ENCODE data around the gene RNF152.

RNF152 gene

DNA sequence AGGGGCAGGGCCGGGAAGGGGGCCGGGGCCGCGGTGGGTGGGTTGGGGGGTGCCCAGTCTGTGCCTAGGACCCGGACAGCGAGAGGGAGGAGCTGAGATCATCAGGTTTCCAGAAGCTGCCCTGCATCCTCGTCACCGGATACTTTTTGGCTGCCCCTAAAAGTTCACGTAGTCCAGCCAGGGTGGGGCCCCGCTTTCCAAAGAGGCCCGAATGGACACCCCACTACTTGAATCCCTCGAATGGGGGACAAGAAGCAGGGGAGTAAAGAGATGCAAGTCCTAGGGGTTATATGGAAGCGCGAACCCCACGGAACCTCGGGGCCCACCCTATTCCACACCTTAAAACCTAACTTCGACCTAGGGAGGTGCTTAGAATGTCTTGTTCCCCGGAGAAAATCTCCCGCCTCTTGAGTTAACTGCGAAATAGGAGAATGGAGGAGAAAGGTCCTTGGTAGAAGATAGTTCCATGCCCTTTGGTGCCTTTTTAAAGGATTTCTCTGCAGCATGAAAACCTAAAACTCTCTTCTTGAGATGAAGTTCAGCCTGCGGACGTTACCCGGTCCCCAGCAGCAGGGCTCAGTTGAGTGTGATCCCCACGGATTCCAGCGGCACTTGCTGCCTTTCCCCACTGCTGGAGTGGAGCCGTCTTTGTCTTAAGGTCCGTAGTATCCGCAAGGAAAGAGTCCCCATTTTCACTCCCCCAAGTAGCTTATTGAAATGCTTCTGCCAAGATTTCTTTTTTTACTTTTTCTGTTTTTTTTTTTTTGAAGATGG lies 2.1 kb upstream of the RNF152 start:
- DNase-seq (ENCODE audit: low spot score): no peak

DNA sequence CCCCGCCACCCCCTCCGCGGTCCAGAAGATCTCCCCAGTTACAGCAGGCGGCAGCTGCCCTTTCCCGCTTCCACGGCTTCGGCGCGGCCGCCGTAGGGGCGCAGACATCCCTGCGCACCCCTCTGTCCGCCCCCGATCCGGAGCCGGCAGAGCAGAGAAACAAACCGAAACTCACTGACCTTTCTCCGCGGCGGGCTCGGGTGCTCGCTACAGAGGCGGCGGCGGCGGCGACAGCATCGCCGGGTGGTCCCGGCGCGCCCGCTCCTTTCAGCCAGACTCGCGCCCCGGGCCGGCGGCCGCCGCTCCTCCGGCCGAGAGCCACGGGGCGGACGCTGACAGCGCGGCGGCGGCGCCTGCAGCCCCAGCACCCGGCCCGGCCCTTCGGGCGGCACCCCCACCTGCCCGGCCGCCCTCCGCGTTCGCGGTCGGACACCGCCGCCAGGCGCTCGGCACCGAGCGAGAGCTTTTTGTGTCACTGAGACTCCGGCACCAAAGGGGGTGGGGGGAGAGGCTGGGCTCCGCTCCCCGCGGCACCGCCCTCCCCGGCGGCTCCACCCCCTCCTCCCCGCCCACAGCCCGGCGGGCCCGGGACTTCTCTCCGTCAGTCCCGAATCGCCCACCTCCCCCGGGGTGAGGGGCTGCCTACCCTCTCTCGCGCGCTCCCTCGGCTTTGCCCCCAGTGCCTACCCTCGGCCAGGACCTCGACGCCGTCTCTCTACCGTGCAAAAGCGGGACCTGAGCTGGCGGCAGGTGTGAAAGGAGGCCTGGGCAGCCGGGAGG lies 1.4 kb upstream of the RNF152 start:
- DNase-seq (ENCODE audit: low spot score): peak; percentile 1

GRCh38 chr18:61893309-61893970 lies 633 bp upstream of the RNF152 start:
- DNase-seq (ENCODE audit: low spot score): no peak

DNA sequence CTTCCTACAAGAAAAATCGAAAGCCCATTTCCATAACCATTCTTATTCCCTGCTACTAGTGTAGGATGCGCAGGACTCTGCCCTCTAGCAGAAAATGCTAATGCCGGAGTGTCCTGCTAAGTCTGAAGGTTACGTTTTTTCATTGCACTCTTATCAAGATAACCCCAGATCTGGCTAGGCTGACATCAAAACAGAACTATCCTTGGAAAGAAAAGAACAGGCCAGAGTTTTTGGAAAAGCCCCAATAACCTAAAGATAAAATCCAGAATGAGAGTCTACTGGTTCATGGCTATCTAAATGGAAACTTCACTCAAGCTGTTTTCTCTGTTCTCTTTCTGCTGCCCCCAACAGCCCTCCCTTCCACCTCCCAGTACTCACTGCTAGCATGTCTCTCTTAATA lies 913 bp downstream of the RNF152 start:
- no peak for DNase-seq (ENCODE audit: low spot score)

DNA sequence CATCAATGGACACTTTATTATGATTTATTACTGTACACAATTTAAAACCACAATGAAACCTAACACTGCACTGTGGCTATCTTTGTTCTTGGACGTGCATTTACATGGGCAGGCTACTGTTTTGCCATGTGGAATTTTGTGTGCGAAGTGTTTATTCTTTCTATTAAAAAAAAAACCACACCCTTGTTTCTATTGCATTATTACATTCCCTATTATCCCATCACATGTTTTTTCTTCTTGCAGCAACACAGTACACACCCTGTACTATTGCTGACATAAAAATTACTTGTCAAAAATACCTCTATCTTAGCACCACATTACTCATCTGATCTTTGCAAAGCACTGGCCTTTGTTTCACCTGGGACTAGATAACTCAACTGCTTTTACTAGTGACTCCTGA lies 1.5 kb downstream of the RNF152 start:
- peak; percentile 54 for DNase-seq (ENCODE audit: low spot score)

DNA sequence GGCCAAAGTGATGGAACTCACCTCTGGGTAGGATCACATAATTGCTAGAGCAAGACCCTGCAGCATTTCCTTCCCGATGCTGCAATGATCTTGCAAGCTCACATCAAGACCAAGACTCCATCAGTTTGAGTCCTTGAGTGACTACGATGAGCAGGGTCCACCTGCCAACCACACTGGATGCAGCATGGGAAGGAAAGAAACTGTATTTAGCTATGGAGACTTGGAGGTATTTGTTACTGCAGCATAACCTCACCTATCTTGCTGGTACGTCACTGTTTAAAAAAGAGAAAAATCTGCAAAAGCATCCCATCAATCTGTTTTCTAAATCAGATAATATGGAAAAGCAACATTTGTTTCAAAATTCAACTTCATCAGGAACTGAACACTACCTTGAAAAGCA lies 2.5 kb downstream of the RNF152 start:
- DNase-seq (ENCODE audit: low spot score): no peak

DNA sequence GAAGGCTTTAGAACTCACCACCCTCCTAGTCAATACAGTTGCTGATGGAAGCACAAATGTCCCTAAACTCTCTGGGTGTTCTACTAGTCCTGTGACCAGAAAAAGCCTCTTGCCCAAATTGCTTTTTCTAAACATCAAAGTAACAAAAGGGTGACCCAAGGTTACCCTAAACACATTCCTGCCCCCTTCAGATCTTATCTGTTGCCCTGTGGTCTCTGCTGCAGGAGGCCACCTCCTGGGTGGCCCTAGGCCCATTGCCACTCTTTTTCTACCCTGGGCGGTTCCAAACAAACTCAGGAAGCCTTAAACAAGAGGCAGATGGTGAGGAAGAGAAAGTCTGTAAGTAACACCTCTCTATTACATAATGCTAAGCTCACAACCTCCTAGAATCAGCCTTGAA lies 3.3 kb downstream of the RNF152 start:
- no peak for DNase-seq (ENCODE audit: low spot score)

- DNase-seq (ENCODE audit: low spot score): no peak
Observed at GRCh38 chr18:61888622-61889021, 4.2 kb downstream of the RNF152 start.

GRCh38 chr18:61887838-61888237 lies 5.0 kb downstream of the RNF152 start:
- DNase-seq (ENCODE audit: low spot score): no peak

DNA sequence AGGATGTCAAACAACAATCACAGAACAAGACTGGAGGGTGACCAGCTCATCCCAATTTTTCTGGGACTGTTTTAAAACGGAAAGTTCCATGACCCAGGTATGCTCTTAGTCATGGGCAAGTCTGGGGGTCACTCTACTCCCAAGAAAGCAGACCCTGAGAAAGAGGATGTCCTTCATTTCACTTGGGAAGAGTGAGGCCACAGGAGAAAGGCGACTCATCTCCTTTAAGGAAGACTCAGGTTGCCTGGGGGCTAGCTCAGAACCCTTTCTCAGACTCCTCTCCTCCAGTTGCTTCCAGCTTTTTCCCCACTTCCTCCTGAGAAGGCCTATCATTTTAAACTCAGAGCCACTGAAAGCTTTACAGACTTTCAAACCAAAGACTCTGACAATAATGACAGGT lies 9.3 kb downstream of the RNF152 start:
- DNase-seq (ENCODE audit: low spot score): no peak

GRCh38 chr18:61882296-61883004 lies 10.4 kb downstream of the RNF152 start:
- no peak for DNase-seq (ENCODE audit: low spot score)

- no peak for DNase-seq (ENCODE audit: low spot score)
Observed at GRCh38 chr18:61876899-61877298, 15.9 kb downstream of the RNF152 start.

- DNase-seq (ENCODE audit: low spot score): no peak
Observed at GRCh38 chr18:61870151-61870550, 22.7 kb downstream of the RNF152 start.

- no peak for DNase-seq (ENCODE audit: low spot score)
Observed at GRCh38 chr18:61869636-61870035, 23.2 kb downstream of the RNF152 start.

- DNase-seq (ENCODE audit: low spot score): no peak
Observed at GRCh38 chr18:61865466-61866175, 27.2 kb downstream of the RNF152 start.

- no peak for DNase-seq (ENCODE audit: low spot score)
Observed at GRCh38 chr18:61861372-61861771, 31.4 kb downstream of the RNF152 start.

DNA sequence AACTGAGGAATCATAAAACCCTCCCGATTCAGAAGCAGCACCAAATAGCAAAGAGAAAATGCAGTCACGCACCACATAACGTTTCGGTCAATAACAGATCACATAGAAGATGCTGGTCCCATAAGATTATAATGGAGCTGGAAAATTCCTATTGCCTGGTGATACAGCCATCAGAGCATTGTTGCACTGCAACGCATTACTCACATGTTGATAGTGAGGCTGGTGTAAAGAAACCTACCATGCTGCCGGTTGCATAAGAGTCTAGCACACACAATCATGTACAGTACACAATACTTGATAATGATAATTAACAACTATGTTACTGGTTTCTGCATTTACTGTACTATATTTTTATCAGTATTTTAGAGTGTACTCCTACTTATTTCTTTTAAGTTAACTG lies 32.5 kb downstream of the RNF152 start:
- DNase-seq (ENCODE audit: low spot score): no peak

DNA sequence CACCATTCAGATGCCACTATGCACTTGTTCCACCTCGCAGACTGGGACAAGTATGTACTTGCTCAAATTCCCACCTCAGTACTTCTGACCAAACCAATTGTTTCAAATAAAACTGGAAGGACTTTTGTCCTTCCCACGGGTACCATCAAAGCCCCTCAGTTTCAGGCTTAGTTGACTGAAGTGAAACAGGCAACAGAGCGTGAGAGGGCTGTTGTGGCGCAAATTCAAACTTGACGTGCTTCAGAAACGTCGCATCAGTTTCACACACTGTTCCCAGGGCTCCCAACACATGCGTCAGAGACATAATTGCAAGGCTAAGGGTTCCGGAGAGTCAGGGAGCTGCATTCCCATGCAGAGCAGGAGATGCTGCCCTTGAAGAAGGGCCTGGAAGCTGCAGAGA lies 33.7 kb downstream of the RNF152 start:
- no peak for DNase-seq (ENCODE audit: low spot score)

DNA sequence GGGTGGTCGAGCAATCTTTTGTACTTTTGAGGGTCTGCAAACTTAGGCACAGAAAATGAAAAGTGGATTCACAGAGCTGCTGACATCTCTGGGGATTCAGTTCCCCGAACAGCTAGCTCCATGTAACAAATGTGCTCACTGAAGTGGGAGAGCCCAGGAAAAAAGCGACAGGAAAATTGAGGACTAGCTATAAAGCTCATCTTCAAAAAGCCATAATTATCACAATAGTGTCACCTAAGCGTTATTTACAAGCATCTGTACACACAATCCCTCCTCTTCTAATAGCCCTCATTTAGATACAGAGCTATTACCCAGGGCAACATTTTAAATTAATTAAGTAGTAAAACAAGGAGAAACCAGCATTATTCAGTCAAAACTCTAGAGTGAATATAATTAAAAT lies 36.1 kb downstream of the RNF152 start:
- no peak for DNase-seq (ENCODE audit: low spot score)

GRCh38 chr18:61855449-61856378 lies 37.1 kb downstream of the RNF152 start:
- DNase-seq (ENCODE audit: low spot score): no peak
